Fibroblast of lung (primary cell): ENCODE results near the gene TRIM60.

ENCODE experiments used
- EZH2 ChIP-seq: IDR thresholded peaks from 2 replicates; pipeline ENCODE4 v1.5.1; 2012; ENCODE audit warnings: low read length, control low read depth, mild to moderate bottlenecking; ENCODE audit errors: missing control alignments
- TF ChIP-seq, protein P1 (sequence below), 2 donors: IDR thresholded peaks in 1 of 2; conservative IDR thresholded peaks in 1 of 2; 1 replicate in 1 of 2; 2 replicates in 1 of 2; pipeline ENCODE4 v1.5.1; 2011 to 2012; ENCODE audit warnings: low read length in 2 of 2, control low read depth in 1 of 2, inconsistent platforms in 1 of 2, low read depth in 1 of 2, mild to moderate bottlenecking in 1 of 2

DNA sequence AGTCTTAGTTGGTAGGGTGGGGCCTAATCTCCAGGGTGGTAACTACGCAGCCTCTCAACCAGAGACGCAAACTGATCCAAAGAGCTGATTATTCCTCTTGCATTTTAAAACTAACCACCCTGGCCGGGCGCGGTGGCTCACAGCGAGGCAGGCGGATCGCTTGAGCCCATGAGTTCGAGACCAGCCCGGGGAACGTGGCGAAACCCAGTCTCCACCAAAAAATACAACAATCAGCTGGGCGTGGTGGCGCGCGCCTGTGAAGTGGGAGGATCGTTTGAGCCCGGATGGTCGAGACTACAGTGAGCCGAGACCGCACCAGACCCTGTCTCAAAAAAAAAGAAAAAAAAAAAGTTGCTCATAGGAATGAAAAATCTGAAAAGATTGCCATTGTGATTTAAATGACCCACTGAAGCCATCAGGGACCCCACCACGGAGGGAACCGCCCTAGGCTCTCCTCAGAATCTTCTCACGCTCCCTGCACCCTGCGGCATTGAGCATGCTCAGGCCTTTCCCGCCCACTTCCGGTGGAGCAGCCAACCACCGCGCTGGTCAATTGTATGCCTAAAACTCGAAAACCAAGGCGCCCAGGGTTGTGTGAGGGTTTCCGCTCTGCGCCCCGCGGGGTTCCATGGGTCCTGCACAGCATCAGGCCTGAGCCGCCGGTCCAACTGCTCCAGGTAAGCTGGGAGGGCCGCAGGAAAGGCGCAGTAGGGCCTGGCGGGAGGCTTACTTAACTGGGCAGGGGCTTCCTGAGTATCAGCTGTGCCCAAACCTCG is at the start of gene TRIM60:
- TF ChIP-seq, protein P1, sequence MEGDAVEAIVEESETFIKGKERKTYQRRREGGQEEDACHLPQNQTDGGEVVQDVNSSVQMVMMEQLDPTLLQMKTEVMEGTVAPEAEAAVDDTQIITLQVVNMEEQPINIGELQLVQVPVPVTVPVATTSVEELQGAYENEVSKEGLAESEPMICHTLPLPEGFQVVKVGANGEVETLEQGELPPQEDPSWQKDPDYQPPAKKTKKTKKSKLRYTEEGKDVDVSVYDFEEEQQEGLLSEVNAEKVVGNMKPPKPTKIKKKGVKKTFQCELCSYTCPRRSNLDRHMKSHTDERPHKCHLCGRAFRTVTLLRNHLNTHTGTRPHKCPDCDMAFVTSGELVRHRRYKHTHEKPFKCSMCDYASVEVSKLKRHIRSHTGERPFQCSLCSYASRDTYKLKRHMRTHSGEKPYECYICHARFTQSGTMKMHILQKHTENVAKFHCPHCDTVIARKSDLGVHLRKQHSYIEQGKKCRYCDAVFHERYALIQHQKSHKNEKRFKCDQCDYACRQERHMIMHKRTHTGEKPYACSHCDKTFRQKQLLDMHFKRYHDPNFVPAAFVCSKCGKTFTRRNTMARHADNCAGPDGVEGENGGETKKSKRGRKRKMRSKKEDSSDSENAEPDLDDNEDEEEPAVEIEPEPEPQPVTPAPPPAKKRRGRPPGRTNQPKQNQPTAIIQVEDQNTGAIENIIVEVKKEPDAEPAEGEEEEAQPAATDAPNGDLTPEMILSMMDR (conservative IDR thresholded peaks at IDR 0.05 in 1 of 2, IDR thresholded peaks at IDR 0.05 in 1 of 2; ENCODE audit: low read depth in 1 of 2, low read length in 2 of 2) = no peak
- TF ChIP-seq EZH2 = no peak
